NCI-H345 treated with DMSO at 0.1 percent for 48 hours (cell line): ENCODE results near the gene MBD2.

Source experiments
- DNase-seq: peaks from one replicate; lab custom pipeline; 2025; ENCODE audit not compliant: unreplicated experiment; lab: John Stamatoyannopoulos, UW

Gene MBD2

GRCh38 chr18:54203914-54204313 lies 20.6 kb downstream of the MBD2 start:
- DNase-seq, result no peak

GRCh38 chr18:54202851-54203250 lies 21.6 kb downstream of the MBD2 start:
- no peak for DNase-seq

DNA sequence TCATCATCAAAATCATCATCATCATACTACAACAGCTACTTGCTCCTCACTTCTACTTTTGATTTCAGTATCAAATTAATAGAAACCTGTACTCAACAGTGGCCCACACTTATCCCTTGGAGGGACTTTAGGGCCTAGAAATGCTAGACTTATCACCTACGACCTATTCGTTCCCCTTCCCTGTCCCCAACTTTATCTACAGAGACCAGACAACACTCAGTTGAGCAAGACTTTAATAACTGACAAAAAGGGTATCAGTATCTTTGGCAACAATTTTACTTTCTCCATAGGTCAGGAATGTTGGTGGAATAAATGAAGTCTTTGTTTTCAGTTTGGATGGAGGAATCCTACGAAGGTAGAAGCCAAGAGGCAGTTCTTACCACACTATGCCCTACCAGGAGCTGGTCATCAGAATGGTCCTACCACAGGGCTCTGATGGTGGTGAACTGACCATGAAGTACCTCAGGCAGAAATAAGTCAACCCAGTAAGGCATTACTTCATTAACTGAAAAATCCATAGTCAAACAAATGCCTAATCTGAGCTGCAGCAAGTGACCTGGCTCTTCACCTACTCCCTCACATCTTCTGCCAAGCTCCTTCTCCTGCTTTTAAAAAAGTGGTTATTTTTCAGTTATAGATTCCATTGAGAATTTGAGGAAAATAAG lies 26.6 kb downstream of the MBD2 start:
- no peak for DNase-seq

DNA sequence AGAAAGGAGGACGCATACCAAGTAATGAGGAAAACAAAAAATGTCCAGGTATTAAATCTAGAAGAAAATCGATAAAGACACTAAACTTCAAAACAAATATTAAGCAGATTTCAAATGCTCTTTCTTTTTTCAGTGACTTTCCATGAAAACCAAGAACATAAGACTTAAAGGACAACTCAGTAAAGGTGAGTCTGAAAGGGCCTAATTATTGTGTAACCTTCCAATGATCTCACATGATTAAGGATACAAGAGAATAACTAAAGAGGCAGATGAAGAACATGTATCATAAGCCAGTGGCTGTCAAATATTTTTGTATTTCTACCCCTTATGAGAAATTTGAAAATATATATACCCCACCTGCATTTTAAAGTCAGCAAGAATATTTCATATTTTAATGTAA lies 30.7 kb downstream of the MBD2 start:
- no peak for DNase-seq

GRCh38 chr18:54192900-54193299 lies 31.6 kb downstream of the MBD2 start:
- no peak for DNase-seq

GRCh38 chr18:54192415-54192814 lies 32.1 kb downstream of the MBD2 start:
- no peak for DNase-seq

DNA sequence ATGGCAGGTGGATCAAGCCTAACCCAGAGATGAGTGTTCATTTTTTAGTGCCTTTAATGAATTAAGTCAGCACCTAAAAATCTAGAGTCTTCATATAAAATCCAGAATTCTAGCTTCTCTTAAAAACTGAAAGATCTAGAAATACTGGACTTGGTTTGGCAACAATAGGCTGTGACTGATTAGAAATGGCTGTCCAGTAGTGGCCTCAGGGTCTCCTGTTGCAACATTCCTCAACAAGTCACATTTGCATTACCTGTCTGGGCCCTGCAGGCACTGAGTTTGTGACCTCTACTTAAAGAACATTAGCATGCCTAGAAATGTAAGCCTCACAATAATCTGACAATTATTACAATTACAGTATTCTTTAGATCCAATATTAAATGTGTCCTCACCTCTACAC lies 33.1 kb downstream of the MBD2 start:
- DNase-seq, result no peak

- DNase-seq, result no peak
Observed at GRCh38 chr18:54187372-54187771, 37.1 kb downstream of the MBD2 start.

- no peak for DNase-seq
Observed at GRCh38 chr18:54184836-54185235, 39.6 kb downstream of the MBD2 start.

- no peak for DNase-seq
Observed at GRCh38 chr18:54183390-54183789, 41.1 kb downstream of the MBD2 start.

- no peak for DNase-seq
Observed at GRCh38 chr18:54181856-54182602, 42.4 kb downstream of the MBD2 start.

DNA sequence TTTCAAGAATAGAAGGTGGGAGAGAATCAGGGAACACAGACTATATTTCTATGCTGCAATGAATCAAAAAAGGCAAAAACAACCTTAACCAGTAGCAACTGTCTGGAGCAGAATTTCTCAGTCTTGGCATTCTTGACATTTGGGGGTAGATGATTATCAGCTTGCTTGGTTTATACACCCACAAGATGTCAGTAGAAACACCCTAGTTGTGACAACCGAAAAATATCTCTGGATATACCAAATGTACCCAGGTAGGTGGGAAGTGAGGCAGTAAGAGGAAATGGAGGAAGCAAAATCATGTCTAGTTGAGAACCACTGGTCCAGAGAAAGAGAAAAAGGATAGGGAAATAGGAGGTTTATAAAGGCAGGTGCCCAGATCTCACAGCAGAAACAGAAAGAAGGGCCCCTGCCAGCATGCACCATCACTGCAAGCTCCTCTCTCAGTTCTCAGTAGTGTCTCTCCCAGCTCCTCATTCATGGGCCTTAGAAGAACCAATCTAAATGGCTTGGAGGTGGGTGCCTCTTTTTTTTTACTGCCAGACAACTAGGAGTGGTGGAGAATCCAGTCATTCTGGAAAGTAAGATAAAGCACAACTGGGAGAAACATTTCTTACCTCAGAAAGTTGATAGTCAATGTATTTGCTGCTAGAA lies 50.4 kb downstream of the MBD2 start:
- DNase-seq, result no peak

DNA sequence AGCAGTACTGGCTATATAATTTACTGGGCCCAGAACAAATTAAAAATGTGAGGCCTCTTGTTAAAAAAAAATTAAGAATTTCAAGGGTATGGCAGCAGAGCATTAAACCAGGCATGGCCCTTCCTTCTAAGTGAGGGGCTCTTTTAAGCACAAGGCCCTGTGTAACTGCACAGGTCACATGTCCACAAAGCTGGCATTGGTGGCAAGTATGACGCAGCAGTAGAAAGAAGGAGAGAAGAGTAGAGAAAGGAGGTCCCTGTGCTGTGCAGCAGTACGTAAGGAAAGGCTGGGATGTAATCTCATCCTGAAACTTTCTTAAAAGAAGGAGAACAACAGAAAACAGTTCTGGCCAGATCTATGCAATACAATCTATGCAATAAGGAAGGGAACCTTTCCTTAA lies 51.2 kb downstream of the MBD2 start:
- no peak for DNase-seq

- DNase-seq, result no peak
Observed at GRCh38 chr18:54169431-54170403, 54.8 kb downstream of the MBD2 start.

- no peak for DNase-seq
Observed at GRCh38 chr18:54165450-54165849, 59.0 kb downstream of the MBD2 start.

DNA sequence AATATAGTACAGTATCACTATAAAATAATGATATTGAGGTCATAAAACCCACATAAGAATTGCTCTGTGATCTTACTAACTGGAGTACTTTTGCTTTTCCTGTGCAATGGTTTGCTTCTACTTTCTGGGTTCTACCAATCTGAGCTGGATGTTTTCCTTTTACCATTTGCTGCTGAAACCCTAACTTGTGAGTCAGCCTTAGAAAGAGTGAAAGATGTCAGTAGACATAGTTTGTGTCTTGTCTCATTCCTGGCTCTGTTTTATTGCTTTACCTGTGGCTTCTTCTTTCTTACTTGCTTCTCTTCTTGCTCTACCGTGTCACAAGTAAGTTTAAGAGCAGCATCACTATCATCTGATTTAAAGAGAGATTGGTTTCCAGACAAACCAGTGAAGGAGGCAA lies 61.0 kb downstream of the MBD2 start:
- no peak for DNase-seq

DNA sequence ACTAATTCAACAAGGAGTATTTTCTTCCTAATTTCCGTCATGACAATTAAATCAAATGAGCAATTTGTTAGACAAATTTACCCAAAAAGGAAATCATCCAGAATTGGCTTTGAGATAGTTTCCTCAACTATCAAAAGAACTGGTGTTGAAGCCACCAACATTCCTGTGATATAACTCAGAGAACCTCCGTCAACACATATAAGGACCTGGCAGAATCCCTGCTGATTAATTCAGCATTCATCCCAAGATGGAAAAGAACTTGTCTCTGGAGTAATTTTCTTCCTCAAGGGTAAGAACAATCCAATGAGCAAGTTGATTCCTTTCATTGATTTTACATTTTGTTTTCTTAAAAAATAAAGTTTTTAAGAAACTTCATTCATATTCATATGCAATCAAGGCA lies 62.0 kb downstream of the MBD2 start:
- DNase-seq, result no peak

DNA sequence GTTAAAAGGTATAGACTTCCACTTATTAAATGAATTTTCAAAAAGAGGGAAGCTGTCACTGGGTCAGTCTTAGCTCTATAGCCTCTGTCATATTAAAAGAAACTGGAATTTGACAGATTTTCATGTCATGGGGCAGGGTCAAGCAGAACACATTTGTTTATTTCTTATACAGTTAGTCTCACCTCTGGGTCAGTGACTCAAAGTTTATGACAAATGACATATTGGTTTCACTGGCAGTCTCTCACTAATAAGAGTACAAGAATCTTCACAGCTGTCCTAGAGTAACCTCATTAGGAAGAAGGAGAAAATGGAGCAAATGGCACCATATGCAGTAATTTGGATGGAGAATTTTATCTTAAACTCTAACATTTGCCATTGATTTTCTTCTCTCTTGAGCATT lies 63.2 kb downstream of the MBD2 start:
- no peak for DNase-seq

GRCh38 chr18:54159906-54160305 lies 64.6 kb downstream of the MBD2 start:
- DNase-seq, result no peak

DNA sequence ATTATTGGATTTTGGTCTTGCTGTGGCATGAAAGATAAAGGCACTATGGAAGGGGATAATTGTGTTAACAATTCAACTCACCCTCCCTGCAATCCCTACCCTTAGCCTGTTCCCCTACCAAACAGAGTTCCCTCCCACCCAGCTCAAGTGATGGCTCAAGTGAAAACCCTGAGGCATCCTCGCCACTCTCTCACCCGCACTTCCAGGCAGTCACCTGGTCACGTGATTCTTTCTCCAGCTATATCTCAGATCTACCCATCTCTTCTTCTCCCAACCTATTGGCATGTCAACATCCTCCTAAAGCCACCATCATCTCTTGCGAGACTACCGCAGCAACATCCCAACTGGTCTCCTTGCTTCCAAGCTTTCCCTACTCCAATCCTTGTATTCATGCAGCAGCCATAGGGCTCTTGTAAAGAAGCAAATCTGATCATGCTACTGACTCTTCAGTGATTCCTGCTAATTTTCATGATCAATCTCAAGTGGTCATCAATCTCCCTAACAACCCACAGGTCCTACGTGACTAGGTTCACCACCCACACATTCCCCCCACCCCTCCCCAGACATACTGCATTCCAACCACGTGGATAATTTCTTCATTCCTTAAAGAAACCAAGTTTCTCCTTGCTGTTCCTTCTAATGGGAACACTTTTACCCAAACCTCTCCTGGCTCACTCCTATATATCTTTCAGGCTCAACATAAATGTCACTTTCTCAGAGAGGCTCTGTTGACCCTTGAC lies 66.7 kb downstream of the MBD2 start:
- no peak for DNase-seq
